ENCODE measurements around the gene OLFM3.

DNA sequence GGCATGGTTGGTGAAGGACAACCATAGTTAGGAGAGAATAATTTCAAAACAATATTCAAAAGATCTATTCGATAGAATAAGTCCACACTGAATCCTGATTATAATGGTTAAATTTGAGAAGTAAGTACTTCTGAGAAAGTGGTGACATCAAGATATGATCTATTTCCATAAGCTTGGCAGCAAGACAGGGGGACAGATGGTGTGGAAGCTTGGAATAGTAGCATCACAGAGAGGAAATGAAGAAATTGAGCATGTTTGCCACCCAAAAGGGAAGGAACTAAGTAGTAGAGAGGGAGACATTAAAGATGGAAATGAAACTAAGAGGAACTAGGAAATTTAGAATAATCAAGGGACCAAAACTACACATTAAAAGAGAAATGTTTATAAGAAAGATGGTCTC lies 94.5 kb downstream of the OLFM3 start:
- TF ChIP-seq, protein P1, sequence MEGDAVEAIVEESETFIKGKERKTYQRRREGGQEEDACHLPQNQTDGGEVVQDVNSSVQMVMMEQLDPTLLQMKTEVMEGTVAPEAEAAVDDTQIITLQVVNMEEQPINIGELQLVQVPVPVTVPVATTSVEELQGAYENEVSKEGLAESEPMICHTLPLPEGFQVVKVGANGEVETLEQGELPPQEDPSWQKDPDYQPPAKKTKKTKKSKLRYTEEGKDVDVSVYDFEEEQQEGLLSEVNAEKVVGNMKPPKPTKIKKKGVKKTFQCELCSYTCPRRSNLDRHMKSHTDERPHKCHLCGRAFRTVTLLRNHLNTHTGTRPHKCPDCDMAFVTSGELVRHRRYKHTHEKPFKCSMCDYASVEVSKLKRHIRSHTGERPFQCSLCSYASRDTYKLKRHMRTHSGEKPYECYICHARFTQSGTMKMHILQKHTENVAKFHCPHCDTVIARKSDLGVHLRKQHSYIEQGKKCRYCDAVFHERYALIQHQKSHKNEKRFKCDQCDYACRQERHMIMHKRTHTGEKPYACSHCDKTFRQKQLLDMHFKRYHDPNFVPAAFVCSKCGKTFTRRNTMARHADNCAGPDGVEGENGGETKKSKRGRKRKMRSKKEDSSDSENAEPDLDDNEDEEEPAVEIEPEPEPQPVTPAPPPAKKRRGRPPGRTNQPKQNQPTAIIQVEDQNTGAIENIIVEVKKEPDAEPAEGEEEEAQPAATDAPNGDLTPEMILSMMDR (IDR thresholded peaks at IDR 0.05): no peak
- TF ChIP-seq ZFX (IDR thresholded peaks at IDR 0.05; ENCODE audit: borderline replicate concordance): no peak

Data from 22Rv1 (cell line).